Activated T-helper 2 cell treated with anti-CD3 and anti-CD28 coated beads, Interferon-gamma antibody, Interleukin-2, Interleukin-4, amounts not matched to agents 10 μg/mL and 5 μg/mL and 100 μg/mL, durations not matched to agents 14 hours and 24 hours and 36 hours (primary cell): ENCODE data around the gene ZNF532. TPM values are rescaled to one million over a fixed set of nuclear protein-coding genes. Genes with fewer than 3 reads are reported as not detected.
"Not testable (repeated sequence)": the region's sequence is repeated elsewhere in the genome, so short reads cannot be mapped to it uniquely, and the experiment has no call there.

Source experiments
- DNase-seq: peaks from one replicate; pipeline ENCODE4 v3.0.0; 2021; ENCODE audit warnings: low spot score
- H3K27ac Mint-ChIP-seq: one replicate; pipeline ENCODE4 v1.8.0; 2021; ENCODE audit warnings: mixed read lengths
- H3K27me3 Mint-ChIP-seq: one replicate; pipeline ENCODE4 v1.8.0; 2021; ENCODE audit warnings: low read depth, mixed read lengths
- H3K36me3 Mint-ChIP-seq: one replicate; pipeline ENCODE4 v1.8.0; 2021; ENCODE audit warnings: low read depth, mixed read lengths
- H3K4me1 Mint-ChIP-seq: one replicate; pipeline ENCODE4 v1.8.0; 2021; ENCODE audit warnings: low read depth, mixed read lengths
- H3K4me3 Mint-ChIP-seq: one replicate; pipeline ENCODE4 v1.8.0; 2021; ENCODE audit warnings: low read depth, mild to moderate bottlenecking, moderate library complexity, mixed read lengths
- H3K9me3 Mint-ChIP-seq: one replicate; pipeline ENCODE4 v1.8.0; 2021; ENCODE audit warnings: mixed read lengths
- intact Hi-C: fragments of 100-400 bp; cut with micrococcal nuclease; formaldehyde crosslinking; loops from one replicate; pipeline ENCODE4 v1.15.1; 2023
- total RNA-seq: library from RNA; stranded (reverse); gene quantifications from 2 replicates; pipeline ENCODE4 v1.2.3, GENCODE V29; 2022

ZNF532 gene
- total RNA-seq, 1 donor from 2014 or later: 4.3 TPM

DNA sequence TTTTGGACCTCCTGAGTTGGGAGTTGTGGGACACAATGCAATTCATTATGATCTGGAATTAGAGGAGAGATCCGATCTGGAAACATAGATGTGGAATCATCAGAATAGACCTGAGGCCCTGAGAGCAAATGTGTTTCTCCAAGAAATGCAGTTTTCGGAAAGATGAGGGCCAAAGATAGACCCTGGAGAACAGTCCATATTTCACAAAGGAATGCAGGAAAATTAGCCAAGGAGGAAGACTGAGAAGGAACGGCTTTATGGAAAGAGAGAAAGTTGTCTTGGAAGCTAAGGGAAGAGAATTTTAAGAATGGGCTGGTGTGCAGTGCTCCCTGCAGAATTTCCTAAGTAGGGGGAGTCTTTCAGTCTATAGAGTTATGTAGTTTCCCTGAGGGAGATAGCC is 11.1 kb upstream of the ZNF532 start:
- H3K4me3 Mint-ChIP-seq: no peak overlapping the region
- H3K9me3 Mint-ChIP-seq: no peaks in the 10 kb centered on the region
- no peak for DNase-seq
- H3K27me3 Mint-ChIP-seq: peaks cover 11% of the 10 kb centered on the region
- no peaks in the 10 kb centered on the region for H3K36me3 Mint-ChIP-seq
- H3K27ac Mint-ChIP-seq: no peak overlapping the region
- H3K4me1 Mint-ChIP-seq: no peaks in the 10 kb centered on the region
- intact Hi-C loops: no loop called here

DNA sequence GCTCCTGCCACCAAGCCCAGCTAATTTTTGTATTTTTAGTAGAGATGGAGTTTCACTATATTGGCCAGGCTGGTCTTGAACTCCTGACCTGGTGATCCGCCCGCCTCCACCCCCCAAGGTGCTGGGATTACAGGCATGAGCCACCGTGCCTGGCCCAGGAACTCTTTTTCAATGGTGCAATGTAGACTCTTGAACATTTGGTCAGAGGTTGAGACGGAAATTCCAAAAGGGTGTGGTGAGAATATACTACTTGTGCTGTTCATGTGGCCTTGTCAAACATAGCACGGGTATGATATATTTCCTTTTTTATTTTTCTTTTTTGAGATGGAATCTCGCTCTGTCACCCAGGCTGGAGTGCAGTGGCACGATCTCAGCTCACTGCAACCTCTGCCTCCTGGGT is 9.2 kb upstream of the ZNF532 start:
- intact Hi-C loops, H3K4me3 Mint-ChIP-seq, H3K27ac Mint-ChIP-seq, H3K9me3 Mint-ChIP-seq, H3K4me1 Mint-ChIP-seq, H3K36me3 Mint-ChIP-seq, DNase-seq: not testable (repeated sequence)
- H3K27me3 Mint-ChIP-seq: peaks cover 20% of the 10 kb centered on the region

DNA sequence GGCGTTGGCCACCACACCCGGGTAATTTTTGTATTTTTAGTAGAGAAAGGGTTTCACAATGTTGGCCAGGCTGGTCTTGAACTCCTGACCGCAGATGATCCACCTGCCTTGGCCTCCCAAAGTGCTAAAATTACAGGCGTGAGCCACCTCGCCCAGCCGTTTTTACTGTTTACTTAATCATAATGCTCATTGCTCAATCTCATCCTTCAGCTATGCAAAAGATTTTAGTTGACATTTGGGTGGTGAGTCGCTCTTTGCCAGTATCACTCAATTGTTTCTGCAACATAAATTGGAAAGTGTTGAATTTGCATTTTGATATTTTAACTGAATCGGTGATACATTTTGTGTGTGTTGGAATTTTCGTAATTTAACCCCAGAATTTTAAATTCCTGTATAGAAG is 7.8 kb upstream of the ZNF532 start:
- DNase-seq: no peak
- H3K4me3 Mint-ChIP-seq: no peak overlapping the region
- intact Hi-C loops: no loop called here
- no peaks in the 10 kb centered on the region for H3K4me1 Mint-ChIP-seq
- peaks cover 28% of the 10 kb centered on the region for H3K27me3 Mint-ChIP-seq
- H3K9me3 Mint-ChIP-seq: no peaks in the 10 kb centered on the region
- H3K27ac Mint-ChIP-seq: no peak overlapping the region
- H3K36me3 Mint-ChIP-seq: no peaks in the 10 kb centered on the region

DNA sequence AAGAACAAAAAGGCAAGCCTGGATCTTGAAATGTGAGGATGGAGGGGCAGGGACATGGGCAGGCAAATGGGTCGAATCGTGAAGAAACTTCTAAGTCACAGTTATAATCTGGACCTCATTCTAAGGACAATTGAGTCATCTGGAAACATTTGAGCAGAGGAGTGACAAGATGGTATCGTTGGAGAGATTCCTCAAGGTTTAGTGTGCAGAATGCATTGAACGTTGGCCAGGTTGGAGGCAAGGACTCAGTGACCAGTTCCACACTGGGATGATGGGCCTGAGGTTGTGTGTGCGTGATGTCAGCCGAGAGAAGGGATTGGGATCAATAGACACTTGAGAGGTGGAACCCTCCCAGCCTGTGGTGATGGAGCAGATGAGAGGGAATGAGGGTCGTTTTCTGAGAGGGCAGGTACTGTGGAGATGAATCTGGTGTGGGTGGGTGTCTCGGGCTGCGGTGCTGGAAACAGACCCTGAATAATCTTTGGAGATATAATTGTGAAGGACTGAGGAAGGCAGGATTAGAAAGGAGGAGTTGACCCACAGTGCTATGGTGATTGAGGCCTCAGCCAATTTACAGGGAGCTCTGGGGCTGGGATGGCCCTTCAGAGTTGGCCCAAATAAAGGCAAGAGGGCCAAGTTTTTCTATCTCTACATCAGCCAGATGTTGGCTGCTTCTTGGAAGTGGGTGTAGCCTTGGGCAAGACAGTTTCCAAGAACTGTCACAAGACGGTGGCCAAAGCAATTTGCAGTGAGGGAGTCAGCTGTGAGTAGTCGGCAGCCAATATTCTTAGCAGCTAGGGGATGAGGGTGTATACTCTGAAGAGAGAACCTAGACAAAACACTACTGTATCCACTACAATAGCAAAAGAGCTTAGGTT is 5.8 kb upstream of the ZNF532 start:
- Mint-ChIP-seq H3K27me3 (peaks cover 36% of the 10 kb centered on the region), H3K4me3 (no peak overlapping the region), H3K4me1 (peaks cover 4% of the 10 kb centered on the region), H3K9me3 (no peaks in the 10 kb centered on the region), H3K36me3 (peaks cover 3% of the 10 kb centered on the region), H3K27ac (no peak overlapping the region)
- no peak for DNase-seq
- intact Hi-C loops: no loop called here

GRCh38 chr18:58859907-58860306 is 4.8 kb upstream of the ZNF532 start:
- no peak overlapping the region for H3K4me3 Mint-ChIP-seq
- no peaks in the 10 kb centered on the region for H3K9me3 Mint-ChIP-seq
- H3K4me1 Mint-ChIP-seq: peaks cover 4% of the 10 kb centered on the region
- H3K27me3 Mint-ChIP-seq: peaks cover 45% of the 10 kb centered on the region
- peaks cover 3% of the 10 kb centered on the region for H3K36me3 Mint-ChIP-seq
- intact Hi-C loops: no loop called here
- H3K27ac Mint-ChIP-seq: no peak overlapping the region
- no peak for DNase-seq

DNA sequence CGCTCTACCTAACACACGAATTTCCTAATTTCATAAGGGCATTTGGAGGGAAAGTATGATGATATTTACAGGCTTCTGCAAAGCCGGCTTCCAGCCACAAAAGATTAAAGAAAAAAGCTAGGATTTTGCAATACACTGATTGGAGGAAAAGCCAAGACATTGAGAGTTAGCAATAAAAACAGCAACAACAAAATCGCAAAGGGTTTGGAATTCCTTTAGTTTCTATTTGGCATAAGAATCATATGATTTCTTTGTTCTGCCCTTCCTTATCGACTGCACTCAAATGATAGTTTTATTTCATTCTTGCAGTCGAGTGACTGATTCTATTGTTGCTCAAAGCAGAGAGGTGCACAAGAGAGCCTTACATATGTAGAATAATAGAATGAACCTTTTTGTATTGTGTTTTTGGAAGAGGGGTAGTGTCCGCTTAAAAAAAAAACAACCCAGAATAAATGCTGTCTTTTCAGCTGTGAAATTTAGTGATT is 3.9 kb upstream of the ZNF532 start:
- peaks cover 4% of the 10 kb centered on the region for H3K4me1 Mint-ChIP-seq
- H3K9me3 Mint-ChIP-seq: no peaks in the 10 kb centered on the region
- H3K27ac Mint-ChIP-seq: no peak overlapping the region
- no peak for DNase-seq
- H3K27me3 Mint-ChIP-seq: peaks cover 54% of the 10 kb centered on the region
- H3K36me3 Mint-ChIP-seq: peaks cover 3% of the 10 kb centered on the region
- intact Hi-C loops: no loop called here
- H3K4me3 Mint-ChIP-seq: no peak overlapping the region

- peaks cover 3% of the 10 kb centered on the region for H3K36me3 Mint-ChIP-seq
- intact Hi-C loops: no loop called here
- peaks cover 4% of the 10 kb centered on the region for H3K4me1 Mint-ChIP-seq
- no peak overlapping the region for H3K27ac Mint-ChIP-seq
- no peaks in the 10 kb centered on the region for H3K9me3 Mint-ChIP-seq
- DNase-seq: no peak
- no peak overlapping the region for H3K4me3 Mint-ChIP-seq
- peaks cover 58% of the 10 kb centered on the region for H3K27me3 Mint-ChIP-seq
Observed at GRCh38 chr18:58861353-58861752, 3.3 kb upstream of the ZNF532 start.

DNA sequence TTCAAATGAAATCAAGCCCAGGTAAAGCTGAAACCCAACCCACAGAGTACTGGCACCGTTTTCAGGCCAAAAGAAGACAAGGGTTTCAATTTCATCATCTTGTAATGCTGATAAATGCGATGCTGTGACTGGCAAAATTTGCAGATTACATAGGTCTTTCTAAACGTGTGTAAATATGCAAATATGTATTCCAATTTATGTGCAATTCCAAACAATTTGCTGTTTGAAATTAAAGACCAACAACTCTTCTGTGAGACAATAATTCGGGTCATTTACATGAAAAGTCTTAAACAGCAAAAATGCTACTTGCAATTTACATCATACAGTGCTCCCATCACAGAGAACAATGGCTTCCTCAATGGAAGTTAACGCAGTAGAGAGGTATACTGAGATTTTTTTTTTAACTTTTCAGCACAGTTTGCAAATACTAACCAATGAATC is 2.8 kb upstream of the ZNF532 start:
- peaks cover 3% of the 10 kb centered on the region for H3K36me3 Mint-ChIP-seq
- DNase-seq: no peak
- H3K4me1 Mint-ChIP-seq: peaks cover 4% of the 10 kb centered on the region
- intact Hi-C loops: no loop called here
- no peak overlapping the region for H3K27ac Mint-ChIP-seq
- H3K27me3 Mint-ChIP-seq: peaks cover 60% of the 10 kb centered on the region
- no peak overlapping the region for H3K4me3 Mint-ChIP-seq
- no peaks in the 10 kb centered on the region for H3K9me3 Mint-ChIP-seq

GRCh38 chr18:58862356-58862755 is 2.3 kb upstream of the ZNF532 start:
- Mint-ChIP-seq H3K27ac (peak overlapping the region; percentile 47), H3K4me1 (peaks cover 4% of the 10 kb centered on the region), H3K9me3 (no peaks in the 10 kb centered on the region), H3K36me3 (peaks cover 3% of the 10 kb centered on the region), H3K27me3 (peaks cover 63% of the 10 kb centered on the region), H3K4me3 (peak overlapping the region; percentile 53)
- intact Hi-C loops: no loop called here
- DNase-seq: no peak

DNA sequence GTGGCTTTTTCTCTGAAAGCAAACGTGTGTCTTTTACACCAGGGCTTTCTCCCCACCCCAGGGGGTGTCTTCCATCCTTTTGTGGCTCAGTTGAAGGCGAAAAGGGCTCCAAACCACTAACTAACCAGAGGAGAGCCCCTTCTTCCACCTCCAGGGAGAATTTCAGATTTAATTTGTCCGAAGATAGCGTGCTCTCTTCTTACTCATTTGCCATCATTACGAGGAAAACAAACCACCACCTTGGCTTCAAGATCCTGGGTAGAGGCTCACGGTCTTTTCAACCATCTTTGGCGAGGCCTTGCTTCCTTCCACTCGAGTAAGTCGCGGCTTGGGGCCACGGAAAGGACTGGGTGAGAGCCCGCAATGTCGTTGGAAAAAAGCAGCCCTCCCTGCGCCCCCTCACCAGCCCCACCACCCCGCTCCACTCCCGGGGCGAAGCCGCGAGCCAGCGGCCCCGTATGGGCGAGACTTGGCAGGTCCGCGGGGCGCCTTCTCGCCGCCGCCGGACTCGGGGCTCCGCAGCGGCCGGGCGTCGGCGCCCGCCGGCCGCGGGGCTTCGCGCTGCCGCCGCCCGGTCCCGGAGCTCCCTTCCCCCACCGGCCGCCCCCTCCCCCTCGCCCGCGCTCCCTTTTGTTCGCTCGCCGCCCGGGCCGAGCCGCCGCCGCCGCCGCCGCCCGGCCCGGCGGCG is 1.7 kb upstream of the ZNF532 start:
- Mint-ChIP-seq H3K4me1 (peaks cover 4% of the 10 kb centered on the region), H3K9me3 (no peaks in the 10 kb centered on the region), H3K36me3 (peaks cover 3% of the 10 kb centered on the region), H3K27me3 (peaks cover 67% of the 10 kb centered on the region), H3K27ac (peak overlapping the region; percentile 47), H3K4me3 (peak overlapping the region; percentile 53)
- intact Hi-C loops: no loop called here
- no peak for DNase-seq

DNA sequence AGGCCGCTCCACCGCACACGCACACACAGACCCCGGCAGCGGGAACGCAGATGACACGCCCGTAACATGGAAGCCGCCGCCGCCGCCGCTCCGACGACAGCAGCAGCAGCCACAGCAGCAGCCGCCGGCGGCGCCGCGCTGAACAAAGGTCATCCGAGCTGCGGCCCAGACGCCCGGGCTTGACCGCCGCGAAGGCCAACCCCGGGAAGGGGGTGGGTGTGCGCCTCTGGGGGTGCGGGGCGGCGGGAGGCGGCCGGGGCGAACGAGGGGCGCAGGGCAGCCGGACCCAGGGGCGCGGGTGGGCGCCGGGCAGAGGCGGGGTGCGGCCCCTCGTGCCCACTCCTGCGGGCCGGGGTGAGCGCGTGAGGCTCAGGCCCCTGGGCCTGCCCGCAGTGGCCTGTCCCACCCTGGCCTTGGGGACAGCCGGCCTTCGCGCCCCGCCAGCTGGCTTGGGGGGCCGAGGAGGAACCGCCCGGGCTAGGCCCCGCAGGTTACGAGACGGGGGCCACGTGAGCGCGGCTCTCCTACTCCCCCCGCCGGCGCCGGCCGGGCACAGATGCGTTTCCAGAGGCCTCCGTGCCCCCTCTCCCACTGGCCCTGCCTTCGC is 1.0 kb upstream of the ZNF532 start:
- H3K27me3 Mint-ChIP-seq: peaks cover 64% of the 10 kb centered on the region
- no peak overlapping the region for H3K4me3 Mint-ChIP-seq
- DNase-seq: no peak

GRCh38 chr18:58865033-58865590 is 435 bp downstream of the ZNF532 start:
- intact Hi-C loops: no loop called here
- Mint-ChIP-seq H3K4me1 (peaks cover 4% of the 10 kb centered on the region), H3K9me3 (no peaks in the 10 kb centered on the region), H3K4me3 (no peak overlapping the region), H3K36me3 (peaks cover 3% of the 10 kb centered on the region), H3K27ac (no peak overlapping the region), H3K27me3 (peaks cover 54% of the 10 kb centered on the region)
- DNase-seq: no peak

More for the DNA sequence above, 1.0 kb upstream of the ZNF532 start:
- intact Hi-C loops: no loop called here
- no peak overlapping the region for H3K27ac Mint-ChIP-seq
- H3K4me1 Mint-ChIP-seq: peaks cover 4% of the 10 kb centered on the region
- H3K9me3 Mint-ChIP-seq: no peaks in the 10 kb centered on the region
- H3K36me3 Mint-ChIP-seq: peaks cover 3% of the 10 kb centered on the region
